ENCODE results near the gene MGST3.
"Not testable (repeated sequence)": the region's sequence is repeated elsewhere in the genome, so short reads cannot be mapped to it uniquely, and the experiment has no call there.

The MGST3 gene

DNA sequence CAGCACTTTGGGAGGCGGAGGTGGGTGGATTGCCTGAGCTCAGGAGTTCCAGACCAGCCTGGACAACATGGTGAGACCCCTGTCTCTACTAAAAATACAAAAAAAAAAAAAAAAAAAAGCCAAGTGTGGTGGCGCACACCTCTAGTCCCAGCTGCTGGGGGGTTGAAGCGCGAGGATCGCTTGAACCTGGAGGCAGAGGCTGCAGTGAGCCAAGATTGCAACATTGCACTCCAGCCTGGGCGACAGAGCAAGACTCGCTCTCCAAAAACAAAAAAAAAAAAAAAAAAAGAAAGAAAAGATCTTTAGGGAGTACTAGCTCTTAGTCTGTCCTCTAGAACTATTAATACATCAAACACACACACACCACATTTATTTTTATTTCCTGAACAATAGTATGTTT lies 70.9 kb downstream of the MGST3 start:
- not testable (repeated sequence) for DNase-seq

DNA sequence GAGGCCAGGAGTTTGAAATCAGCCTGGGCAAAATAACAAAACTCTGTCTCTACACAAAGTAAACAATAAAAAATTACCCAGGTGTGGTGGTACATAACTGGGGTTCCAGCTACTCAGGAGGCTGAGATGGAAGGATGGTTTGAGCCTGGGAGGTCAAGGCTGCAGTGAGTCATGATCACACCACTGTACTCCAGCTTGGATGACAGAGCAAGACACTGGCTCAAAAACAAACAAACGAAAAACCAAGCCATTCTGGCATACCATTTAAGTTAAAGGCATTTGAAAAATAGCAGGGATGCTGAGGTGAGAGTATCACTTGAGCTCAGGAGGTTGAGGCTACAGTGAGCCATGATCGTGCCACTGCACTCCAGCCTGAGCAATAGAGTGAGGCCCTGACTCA lies 72.6 kb downstream of the MGST3 start:
- no peak for DNase-seq
